ENCODE data around the gene CYTH2.

The CYTH2 gene

GRCh38 chr19:48475369-48476068 lies 6.3 kb downstream of the CYTH2 start:
- H3K36me3 Mint-ChIP-seq (ENCODE audit: insufficient read depth), result peaks cover 12% of the 10 kb centered on the region
- peaks cover 12% of the 10 kb centered on the region for H3K4me1 Mint-ChIP-seq
- H3K27me3 Mint-ChIP-seq, result no peaks in the 10 kb centered on the region
- no peak overlapping the region for H3K27ac Mint-ChIP-seq (ENCODE audit: low read depth)
- no peak for DNase-seq (ENCODE audit: low spot score in 2 of 2)
- ATAC-seq (replicated peaks; ENCODE audit: extremely low read depth, poor library complexity, severe bottlenecking), result no peak
- H3K9me3 Mint-ChIP-seq, result no peaks in the 10 kb centered on the region
- H3K4me3 Mint-ChIP-seq, result no peak overlapping the region

- H3K36me3 Mint-ChIP-seq (ENCODE audit: insufficient read depth), result peaks cover 16% of the 10 kb centered on the region
Observed at GRCh38 chr19:48476176-48476575, 7.0 kb downstream of the CYTH2 start.

GRCh38 chr19:48477067-48477685 lies 8.0 kb downstream of the CYTH2 start:
- Mint-ChIP-seq H3K4me1 (peaks cover 20% of the 10 kb centered on the region), H3K4me3 (no peak overlapping the region), H3K27me3 (no peaks in the 10 kb centered on the region), H3K36me3 (ENCODE audit: insufficient read depth) (peaks cover 16% of the 10 kb centered on the region), H3K9me3 (no peaks in the 10 kb centered on the region), H3K27ac (ENCODE audit: low read depth) (no peak overlapping the region)
- ATAC-seq (replicated peaks; ENCODE audit: extremely low read depth, poor library complexity, severe bottlenecking), result no peak
- no peak for DNase-seq (ENCODE audit: low spot score in 2 of 2)

More at GRCh38 chr19:48476176-48476575, 7.0 kb downstream of the CYTH2 start:
- DNase-seq (ENCODE audit: low spot score in 2 of 2) (no peak), ATAC-seq (replicated peaks; ENCODE audit: extremely low read depth, poor library complexity, severe bottlenecking) (no peak)
- no peaks in the 10 kb centered on the region for H3K9me3 Mint-ChIP-seq
- H3K4me3 Mint-ChIP-seq, result no peak overlapping the region
- H3K4me1 Mint-ChIP-seq, result peaks cover 19% of the 10 kb centered on the region
- no peak overlapping the region for H3K27ac Mint-ChIP-seq (ENCODE audit: low read depth)
- no peaks in the 10 kb centered on the region for H3K27me3 Mint-ChIP-seq

- H3K27me3 Mint-ChIP-seq, result no peaks in the 10 kb centered on the region
- no peaks in the 10 kb centered on the region for H3K9me3 Mint-ChIP-seq
- peaks cover 16% of the 10 kb centered on the region for H3K36me3 Mint-ChIP-seq (ENCODE audit: insufficient read depth)
- H3K4me1 Mint-ChIP-seq, result peaks cover 16% of the 10 kb centered on the region
- ATAC-seq (replicated peaks; ENCODE audit: extremely low read depth, poor library complexity, severe bottlenecking), result no peak
- no peak overlapping the region for H3K27ac Mint-ChIP-seq (ENCODE audit: low read depth)
- DNase-seq (ENCODE audit: low spot score in 2 of 2), result no peak
- H3K4me3 Mint-ChIP-seq, result no peak overlapping the region
Observed at GRCh38 chr19:48477698-48478338, 8.6 kb downstream of the CYTH2 start.

GRCh38 chr19:48478339-48479256 lies 9.4 kb downstream of the CYTH2 start:
- DNase-seq (ENCODE audit: low spot score in 2 of 2) (no peak), ATAC-seq (replicated peaks; ENCODE audit: extremely low read depth, poor library complexity, severe bottlenecking) (no peak)
- Mint-ChIP-seq H3K27ac (ENCODE audit: low read depth) (peak overlapping the region; percentile 80), H3K9me3 (no peaks in the 10 kb centered on the region), H3K27me3 (no peaks in the 10 kb centered on the region), H3K4me1 (peaks cover 15% of the 10 kb centered on the region), H3K36me3 (ENCODE audit: insufficient read depth) (peaks cover 10% of the 10 kb centered on the region), H3K4me3 (no peak overlapping the region)

GRCh38 chr19:48479686-48480085 lies 10.5 kb downstream of the CYTH2 start:
- Mint-ChIP-seq H3K27ac (ENCODE audit: low read depth) (peak overlapping the region; percentile 80), H3K36me3 (ENCODE audit: insufficient read depth) (peaks cover 10% of the 10 kb centered on the region), H3K4me1 (peaks cover 9% of the 10 kb centered on the region), H3K4me3 (peak overlapping the region; percentile 83), H3K9me3 (no peaks in the 10 kb centered on the region), H3K27me3 (no peaks in the 10 kb centered on the region)
- DNase-seq (ENCODE audit: low spot score in 2 of 2) (no peak), ATAC-seq (replicated peaks; ENCODE audit: extremely low read depth, poor library complexity, severe bottlenecking) (no peak)

GRCh38 chr19:48480183-48480557 lies 11.0 kb downstream of the CYTH2 start:
- Mint-ChIP-seq H3K4me1 (peaks cover 9% of the 10 kb centered on the region), H3K9me3 (no peaks in the 10 kb centered on the region), H3K27ac (ENCODE audit: low read depth) (peak overlapping the region; percentile 80), H3K27me3 (no peaks in the 10 kb centered on the region), H3K4me3 (peak overlapping the region; percentile 83), H3K36me3 (ENCODE audit: insufficient read depth) (peaks cover 10% of the 10 kb centered on the region)
- no peak for DNase-seq (ENCODE audit: low spot score in 2 of 2)
- ATAC-seq (replicated peaks; ENCODE audit: extremely low read depth, poor library complexity, severe bottlenecking), result peak; percentile 22

GRCh38 chr19:48480558-48481500 lies 11.7 kb downstream of the CYTH2 start:
- DNase-seq (ENCODE audit: low spot score in 2 of 2), result peak in 1 of 2 donors; percentile 38
- peak overlapping the region; percentile 83 for H3K4me3 Mint-ChIP-seq
- H3K27ac Mint-ChIP-seq (ENCODE audit: low read depth), result peak overlapping the region; percentile 80
- peak; percentile 85 for ATAC-seq (replicated peaks; ENCODE audit: extremely low read depth, poor library complexity, severe bottlenecking)
- no peaks in the 10 kb centered on the region for H3K9me3 Mint-ChIP-seq
- peaks cover 9% of the 10 kb centered on the region for H3K4me1 Mint-ChIP-seq
- H3K36me3 Mint-ChIP-seq (ENCODE audit: insufficient read depth), result peaks cover 9% of the 10 kb centered on the region
- H3K27me3 Mint-ChIP-seq, result no peaks in the 10 kb centered on the region

- Mint-ChIP-seq H3K27me3 (no peaks in the 10 kb centered on the region), H3K4me1 (peaks cover 9% of the 10 kb centered on the region), H3K9me3 (no peaks in the 10 kb centered on the region), H3K4me3 (peak overlapping the region; percentile 83), H3K27ac (ENCODE audit: low read depth) (no peak overlapping the region), H3K36me3 (ENCODE audit: insufficient read depth) (peaks cover 5% of the 10 kb centered on the region)
- DNase-seq (ENCODE audit: low spot score in 2 of 2), result no peak
- ATAC-seq (replicated peaks; ENCODE audit: extremely low read depth, poor library complexity, severe bottlenecking), result no peak
Observed at GRCh38 chr19:48481846-48482639, 12.9 kb downstream of the CYTH2 start.

- H3K4me1 Mint-ChIP-seq, result peaks cover 9% of the 10 kb centered on the region
- peaks cover 8% of the 10 kb centered on the region for H3K36me3 Mint-ChIP-seq (ENCODE audit: insufficient read depth)
- no peak overlapping the region for H3K27ac Mint-ChIP-seq (ENCODE audit: low read depth)
- H3K4me3 Mint-ChIP-seq, result no peak overlapping the region
- H3K9me3 Mint-ChIP-seq, result no peaks in the 10 kb centered on the region
- ATAC-seq (replicated peaks; ENCODE audit: extremely low read depth, poor library complexity, severe bottlenecking) (no peak), DNase-seq (ENCODE audit: low spot score in 2 of 2) (no peak)
- H3K27me3 Mint-ChIP-seq, result no peaks in the 10 kb centered on the region
Observed at GRCh38 chr19:48483301-48483700, 14.1 kb downstream of the CYTH2 start.

GRCh38 chr19:48484247-48484893 lies 15.2 kb downstream of the CYTH2 start:
- peaks cover 9% of the 10 kb centered on the region for H3K4me1 Mint-ChIP-seq
- no peaks in the 10 kb centered on the region for H3K27me3 Mint-ChIP-seq
- DNase-seq (ENCODE audit: low spot score in 2 of 2), result no peak

More at GRCh38 chr19:48484247-48484893, 15.2 kb downstream of the CYTH2 start:
- ATAC-seq (replicated peaks; ENCODE audit: extremely low read depth, poor library complexity, severe bottlenecking), result no peak
- H3K9me3 Mint-ChIP-seq, result no peaks in the 10 kb centered on the region
- no peak overlapping the region for H3K4me3 Mint-ChIP-seq
- H3K27ac Mint-ChIP-seq (ENCODE audit: low read depth), result no peak overlapping the region
- H3K36me3 Mint-ChIP-seq (ENCODE audit: insufficient read depth), result peaks cover 8% of the 10 kb centered on the region
